ENCODE data around the gene UQCRC1.

DNA sequence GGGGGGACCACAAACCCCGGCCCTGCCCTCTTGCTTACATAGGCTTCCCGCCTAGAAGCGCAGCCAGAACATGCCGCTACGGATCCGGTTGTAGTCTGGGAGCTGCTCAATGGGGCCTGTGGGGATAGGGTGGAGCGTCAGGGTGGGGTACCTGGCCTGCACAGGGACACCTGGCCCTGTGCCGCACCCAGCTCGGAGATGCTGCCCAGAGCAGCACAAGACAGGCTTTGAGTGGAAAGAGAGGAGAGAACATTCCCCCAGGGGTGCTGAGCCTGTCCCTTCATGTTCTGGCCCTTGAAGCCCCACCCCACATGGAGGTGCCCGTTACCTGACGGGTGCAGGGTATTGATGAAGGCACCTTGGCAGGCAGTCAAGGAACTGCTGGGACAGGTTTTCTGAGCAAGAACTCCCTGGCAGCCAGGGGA, 10.4 kb downstream of the UQCRC1 start:
- TF ChIP-seq, protein P1, sequence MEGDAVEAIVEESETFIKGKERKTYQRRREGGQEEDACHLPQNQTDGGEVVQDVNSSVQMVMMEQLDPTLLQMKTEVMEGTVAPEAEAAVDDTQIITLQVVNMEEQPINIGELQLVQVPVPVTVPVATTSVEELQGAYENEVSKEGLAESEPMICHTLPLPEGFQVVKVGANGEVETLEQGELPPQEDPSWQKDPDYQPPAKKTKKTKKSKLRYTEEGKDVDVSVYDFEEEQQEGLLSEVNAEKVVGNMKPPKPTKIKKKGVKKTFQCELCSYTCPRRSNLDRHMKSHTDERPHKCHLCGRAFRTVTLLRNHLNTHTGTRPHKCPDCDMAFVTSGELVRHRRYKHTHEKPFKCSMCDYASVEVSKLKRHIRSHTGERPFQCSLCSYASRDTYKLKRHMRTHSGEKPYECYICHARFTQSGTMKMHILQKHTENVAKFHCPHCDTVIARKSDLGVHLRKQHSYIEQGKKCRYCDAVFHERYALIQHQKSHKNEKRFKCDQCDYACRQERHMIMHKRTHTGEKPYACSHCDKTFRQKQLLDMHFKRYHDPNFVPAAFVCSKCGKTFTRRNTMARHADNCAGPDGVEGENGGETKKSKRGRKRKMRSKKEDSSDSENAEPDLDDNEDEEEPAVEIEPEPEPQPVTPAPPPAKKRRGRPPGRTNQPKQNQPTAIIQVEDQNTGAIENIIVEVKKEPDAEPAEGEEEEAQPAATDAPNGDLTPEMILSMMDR (IDR thresholded peaks at IDR 0.05; ENCODE audit: low read length): no peak
- TF ChIP-seq EZH2 (optimal IDR thresholded peaks at IDR 0.05; ENCODE audit: low read depth, low read length): no peak
- TF ChIP-seq EZH2phosphoT487 (IDR thresholded peaks at IDR 0.05; ENCODE audit: low read length): no peak
